GM21786 (cell line): ENCODE results near the gene CYP2J2.
"Not testable (repeated sequence)": the region's sequence is repeated elsewhere in the genome, so short reads cannot be mapped to it uniquely, and the experiment has no call there.

ENCODE experiments used
- ATAC-seq: cut with Tn5 transposase; IDR thresholded peaks from one replicate; pipeline ENCODE4 v1.9.1; 2021; ENCODE audit not compliant: unreplicated experiment

Gene CYP2J2

GRCh38 chr1:59921258-59921899 is 5.2 kb downstream of the CYP2J2 start:
- not testable (repeated sequence) for ATAC-seq

- ATAC-seq: no peak
Measured at GRCh38 chr1:59919746-59920145, 6.8 kb downstream of the CYP2J2 start.

DNA sequence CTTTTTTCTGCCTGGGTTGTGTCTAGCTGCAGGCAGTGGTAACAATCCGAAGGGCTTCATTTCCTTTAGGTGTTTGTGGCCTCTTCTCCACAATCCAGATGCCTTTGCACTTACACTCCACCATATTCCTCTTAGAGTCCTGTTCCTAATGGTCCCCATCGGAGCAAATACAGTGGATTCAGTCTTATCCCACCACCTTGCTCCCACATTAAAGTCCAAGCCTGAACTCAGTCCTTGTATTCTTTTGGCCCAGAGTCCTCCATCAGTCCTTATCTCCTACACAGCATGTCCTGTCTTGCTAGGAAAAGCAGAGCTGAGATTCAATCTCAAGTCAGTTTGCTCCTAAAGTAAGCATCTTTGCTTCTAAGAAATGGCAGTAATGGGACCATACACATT is 8.8 kb downstream of the CYP2J2 start:
- no peak for ATAC-seq

DNA sequence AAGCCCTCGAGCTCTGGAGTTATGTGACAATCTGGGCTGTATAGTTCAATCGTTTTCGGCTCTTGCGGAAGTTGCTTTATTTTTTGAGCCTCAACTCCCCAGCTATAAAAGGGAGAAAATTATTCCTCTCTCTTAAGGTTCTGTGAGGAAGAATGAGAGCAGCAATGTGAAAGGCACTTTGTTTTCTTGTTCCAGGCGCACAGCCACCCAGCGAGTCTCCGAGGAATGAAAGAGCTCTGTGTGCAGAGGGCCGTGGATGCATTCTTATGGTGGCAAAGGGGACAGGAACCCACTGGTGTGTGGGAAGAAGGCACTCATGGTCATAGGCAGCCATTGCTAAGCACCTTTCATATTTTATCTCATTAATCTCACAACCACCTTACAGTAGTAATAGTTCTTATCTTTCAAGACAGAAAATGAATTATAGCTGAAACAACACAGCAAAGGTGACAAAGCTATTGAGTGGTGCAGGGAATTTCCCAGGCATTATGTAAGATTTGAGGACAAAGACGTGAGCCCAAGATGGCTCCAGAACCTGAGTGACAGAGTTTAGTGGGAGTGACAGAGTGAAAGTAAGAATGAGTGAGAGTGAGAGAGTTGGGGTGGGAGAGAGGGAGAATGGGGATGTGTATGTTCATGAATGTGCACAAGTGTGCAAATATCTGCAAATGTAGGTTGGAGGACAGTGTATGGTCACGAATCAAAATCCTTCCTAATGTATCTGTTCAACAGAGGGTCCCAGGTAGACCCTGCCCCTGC is 9.4 kb downstream of the CYP2J2 start:
- no peak for ATAC-seq

DNA sequence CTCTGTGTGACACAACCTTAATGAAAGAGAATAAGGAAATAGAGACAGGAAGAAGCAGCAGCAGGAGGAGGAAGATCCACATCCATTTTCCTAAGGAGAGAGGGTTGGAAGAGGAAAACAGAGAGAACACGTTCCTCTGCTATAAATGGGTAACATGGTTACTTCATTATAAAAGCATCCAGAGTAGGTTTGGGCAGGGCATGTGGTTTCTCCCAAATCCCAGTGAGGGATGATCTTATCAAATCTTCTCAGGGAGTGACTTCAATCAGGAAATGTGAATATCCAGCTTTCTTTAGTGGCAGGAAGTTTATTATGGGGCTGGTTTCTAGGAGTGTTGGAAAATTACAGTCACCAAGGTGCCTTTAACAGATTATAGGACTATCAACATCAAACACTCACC is 11.1 kb downstream of the CYP2J2 start:
- ATAC-seq: no peak

DNA sequence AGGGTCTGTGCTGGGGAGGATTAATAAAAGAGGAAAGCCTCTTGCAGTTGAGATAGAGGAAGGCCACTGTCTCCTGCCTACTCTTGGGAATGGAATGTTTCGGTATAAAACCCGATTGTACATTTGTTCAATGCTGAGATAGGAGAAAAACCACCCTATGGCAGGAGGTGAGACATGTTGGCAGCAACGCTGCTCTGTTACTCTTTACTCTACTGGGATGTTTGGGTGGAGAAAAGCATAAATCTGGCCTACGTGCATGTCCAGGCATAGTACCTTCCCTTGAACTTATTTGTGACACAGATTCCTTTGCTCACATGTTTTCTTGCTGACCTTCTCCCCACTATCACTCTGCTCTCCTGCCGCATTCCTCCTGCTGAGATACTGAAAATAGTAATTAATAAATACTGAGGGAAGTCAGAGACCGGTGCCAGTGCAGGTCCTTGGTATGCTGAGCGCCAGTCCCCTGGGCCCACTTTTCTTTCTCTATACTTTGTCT is 11.7 kb downstream of the CYP2J2 start:
- not testable (repeated sequence) for ATAC-seq

DNA sequence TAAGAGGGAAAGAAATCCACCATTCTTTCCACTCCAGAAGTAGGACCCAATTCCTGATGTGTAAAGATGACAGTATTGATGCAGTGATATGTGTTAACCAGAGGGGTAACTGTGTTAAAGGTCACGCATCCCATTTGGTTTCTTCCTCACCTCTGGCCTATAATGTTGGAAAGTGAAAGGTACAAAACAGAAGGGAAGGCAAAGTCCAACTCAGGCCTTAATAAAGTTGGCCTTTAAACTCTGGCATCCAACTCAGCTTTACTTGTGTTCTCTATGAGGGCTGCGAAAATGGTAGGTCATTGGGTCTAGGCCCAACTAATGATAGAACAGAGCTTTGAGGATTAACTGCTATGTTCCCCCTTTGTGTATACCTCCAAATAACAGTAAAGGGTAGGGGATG is 17.9 kb downstream of the CYP2J2 start:
- ATAC-seq: no peak

DNA sequence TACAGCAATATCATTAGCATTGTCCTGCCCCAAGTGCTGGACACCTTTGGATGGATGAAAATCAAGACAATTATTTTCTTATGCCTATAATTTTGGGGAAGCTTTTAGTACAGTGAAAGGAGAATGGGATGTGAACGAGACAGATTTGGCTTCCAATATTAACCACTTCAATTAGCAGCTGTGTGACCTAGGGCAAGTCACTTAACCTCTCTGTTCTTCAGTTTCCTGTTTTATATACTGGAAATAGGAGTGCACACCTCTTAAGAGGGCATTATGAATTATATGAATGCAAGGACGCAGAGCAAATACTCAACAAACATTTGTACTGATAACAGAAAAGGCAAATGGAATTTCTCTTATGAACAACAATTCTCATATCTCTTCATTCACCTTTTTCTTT is 18.5 kb downstream of the CYP2J2 start:
- ATAC-seq: no peak

GRCh38 chr1:59906931-59907330 is 19.6 kb downstream of the CYP2J2 start:
- no peak for ATAC-seq

DNA sequence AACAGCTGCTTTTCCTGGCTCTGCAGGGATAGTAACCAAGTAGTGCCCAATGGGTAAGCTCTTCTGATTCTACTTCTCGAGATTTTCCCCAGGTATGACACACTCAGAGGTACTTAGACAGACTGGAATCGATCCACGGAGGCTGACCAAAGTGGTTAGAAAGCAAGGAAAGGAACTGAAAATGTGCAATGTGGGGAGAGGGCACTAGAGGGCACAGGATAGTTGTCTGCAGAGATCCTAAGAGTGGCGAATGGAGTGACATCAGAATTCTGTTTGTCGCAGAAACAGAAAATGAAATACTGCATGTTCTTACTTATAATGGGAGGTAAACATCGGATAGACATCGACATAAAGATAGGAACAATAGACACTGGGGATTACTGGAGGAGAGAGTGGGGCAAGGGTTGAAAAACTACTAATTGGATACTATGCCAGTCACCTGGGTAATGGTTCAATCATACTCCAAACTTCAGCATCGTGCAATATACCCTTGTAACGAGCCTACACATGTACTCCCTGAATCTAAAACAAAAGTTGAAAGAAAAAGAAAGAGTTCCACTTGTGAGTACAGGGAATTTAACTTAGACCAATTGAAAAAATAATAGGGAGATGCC is 23.3 kb downstream of the CYP2J2 start:
- ATAC-seq: peak; percentile 94

DNA sequence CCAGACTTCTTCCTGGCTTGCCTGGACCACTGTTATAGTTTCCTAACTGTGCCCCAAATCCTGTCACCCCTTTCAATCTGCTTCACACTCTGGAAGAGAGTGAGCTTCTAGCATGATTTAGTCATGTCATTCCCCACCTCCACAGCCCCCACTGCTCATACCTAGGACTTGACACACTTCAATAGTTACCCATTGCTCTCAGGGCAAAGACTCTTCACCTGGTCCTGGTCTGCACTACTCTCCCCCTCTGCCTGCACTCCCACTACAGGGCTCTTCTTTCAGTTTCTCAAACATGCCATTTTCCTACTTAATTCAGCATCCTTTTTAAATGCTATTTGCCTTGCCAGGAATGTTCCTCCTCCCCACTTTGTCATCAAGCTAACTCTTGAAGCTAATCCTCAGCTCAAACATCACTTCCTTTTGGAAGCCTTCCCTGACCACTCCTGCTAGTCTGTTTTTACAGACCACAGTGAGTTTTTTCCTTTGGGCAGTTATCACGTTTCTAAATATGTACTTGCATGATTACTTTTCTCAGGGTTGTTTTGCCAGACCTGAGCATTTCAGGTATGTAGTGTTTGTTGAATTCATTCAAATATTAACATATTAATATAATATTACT is 24.7 kb downstream of the CYP2J2 start:
- no peak for ATAC-seq

- no peak for ATAC-seq
Measured at GRCh38 chr1:59900640-59901039, 25.9 kb downstream of the CYP2J2 start.

GRCh38 chr1:59898927-59899326 is 27.6 kb downstream of the CYP2J2 start:
- no peak for ATAC-seq

- no peak for ATAC-seq
Measured at GRCh38 chr1:59897165-59897564, 29.4 kb downstream of the CYP2J2 start.

DNA sequence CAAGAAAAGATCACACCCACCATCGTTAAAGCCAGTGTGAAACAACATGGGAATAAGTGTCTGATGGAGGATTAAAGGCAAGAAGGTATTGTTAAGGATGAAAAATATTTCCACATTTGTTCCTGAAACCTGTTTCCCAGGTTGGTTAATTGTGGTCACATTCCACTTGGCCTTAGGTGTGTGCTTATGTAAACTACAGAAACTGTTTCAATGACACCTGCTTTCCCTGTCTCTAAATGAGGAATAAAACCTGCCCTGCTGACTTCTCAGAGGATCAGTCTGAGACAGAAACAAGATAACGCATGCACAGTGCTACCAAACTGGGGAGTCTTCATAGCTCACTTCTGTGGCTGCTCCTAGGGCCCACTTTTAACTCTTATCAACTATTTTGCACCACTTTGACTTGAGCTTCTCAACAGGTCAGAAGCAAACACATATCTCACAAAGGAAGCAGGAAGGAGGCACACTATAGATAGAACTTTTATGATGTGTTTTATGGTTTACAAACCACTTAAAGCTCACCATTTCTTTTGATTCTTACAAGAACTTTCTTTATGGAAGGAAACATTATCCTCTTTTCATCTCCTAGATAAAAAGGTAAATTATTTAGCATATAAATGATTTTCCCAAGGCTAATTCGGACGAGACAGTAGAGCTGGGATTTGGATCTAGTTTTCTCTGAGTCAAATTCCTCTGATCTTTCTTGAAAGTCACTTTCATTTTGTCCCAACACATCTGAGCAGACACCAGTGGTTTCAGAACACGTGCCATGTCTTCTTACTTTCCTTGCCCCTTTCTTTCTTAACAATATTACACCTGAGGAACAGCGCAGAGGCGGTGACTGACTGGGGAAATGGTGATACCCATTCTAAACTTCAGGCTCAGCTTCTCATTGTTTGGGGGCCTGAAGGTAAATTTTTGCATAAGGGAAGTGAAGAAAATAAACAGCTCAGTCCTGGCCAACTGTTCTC is 33.4 kb downstream of the CYP2J2 start:
- ATAC-seq: no peak

DNA sequence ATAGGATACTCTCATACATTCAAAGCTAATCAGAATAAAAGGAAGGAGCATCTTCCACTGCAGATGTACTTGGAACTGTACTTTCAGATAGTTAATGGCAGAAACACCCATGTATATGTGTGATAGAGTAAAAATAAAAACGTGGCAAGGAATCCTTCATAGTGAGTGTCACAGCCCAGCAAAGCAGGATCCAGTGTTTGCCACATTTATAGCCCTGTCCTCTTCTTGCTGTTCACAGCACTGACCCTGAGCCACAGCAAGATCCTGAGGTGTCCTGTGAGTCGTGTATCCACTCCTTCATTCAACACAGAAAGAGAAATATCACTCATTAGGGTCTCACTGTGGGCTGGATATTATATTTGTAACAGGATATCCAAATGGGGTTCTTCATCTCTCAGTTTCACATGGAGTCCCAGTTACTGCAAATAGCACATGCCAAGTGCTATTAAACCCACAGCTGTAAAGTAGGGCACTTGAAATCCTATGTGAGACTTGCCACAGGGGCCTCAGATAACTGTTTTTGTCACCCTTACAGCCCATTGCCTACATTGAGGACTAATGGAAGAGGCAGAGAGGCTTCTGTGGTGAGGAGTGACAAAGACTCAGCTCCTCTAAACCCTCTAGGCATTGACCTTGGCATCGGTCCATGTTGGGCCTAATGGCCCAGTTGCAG is 41.3 kb downstream of the CYP2J2 start:
- no peak for ATAC-seq

- no peak for ATAC-seq
Measured at GRCh38 chr1:59880735-59881134, 45.8 kb downstream of the CYP2J2 start.

GRCh38 chr1:59879996-59880505 is 46.5 kb downstream of the CYP2J2 start:
- no peak for ATAC-seq

- no peak for ATAC-seq
Measured at GRCh38 chr1:59879574-59879973, 47.0 kb downstream of the CYP2J2 start.

DNA sequence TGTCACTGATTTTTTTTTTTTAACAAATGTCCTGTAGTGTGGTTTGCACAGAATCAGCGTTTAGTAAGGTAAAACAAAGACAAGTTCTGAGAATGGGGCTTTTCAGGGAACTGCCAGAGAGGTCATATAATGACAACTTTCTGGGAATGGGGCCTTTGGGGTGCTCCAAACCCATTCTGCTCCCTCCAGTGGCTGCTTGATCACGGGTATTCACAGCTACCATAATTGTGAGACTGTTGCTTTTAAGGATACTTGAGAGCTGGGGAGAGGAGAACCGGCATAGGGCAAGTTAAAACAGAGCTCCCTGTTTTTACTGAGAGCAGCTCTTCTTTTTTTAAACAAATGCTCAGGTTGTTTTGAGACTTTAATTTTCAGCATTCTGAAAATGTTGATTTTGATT is 48.2 kb downstream of the CYP2J2 start:
- no peak for ATAC-seq
